Endometrium (tissue), 2 donors: Measurements from ENCODE around the gene DEK.
"Not testable (repeated sequence)": the region's sequence is repeated elsewhere in the genome, so short reads cannot be mapped to it uniquely, and the experiment has no call there.

Source experiments
- FAIRE-seq: peaks from 2 replicates; lab custom pipeline; 2012; peaks lifted over from hg19 to GRCh38; lab: Jason Lieb, UNC
- donor health status: control.
- donor health status: control.

Gene DEK

GRCh38 chr6:18203786-18204185 lies 60.5 kb downstream of the DEK start:
- FAIRE-seq, result no peak

- no peak for FAIRE-seq
Measured at GRCh38 chr6:18192026-18192425, 72.3 kb downstream of the DEK start.

GRCh38 chr6:18189196-18189595 lies 75.1 kb downstream of the DEK start:
- no peak for FAIRE-seq

- FAIRE-seq, result no peak
Measured at GRCh38 chr6:18187701-18188100, 76.6 kb downstream of the DEK start.

- no peak for FAIRE-seq
Measured at GRCh38 chr6:18186540-18187250, 77.6 kb downstream of the DEK start.

- FAIRE-seq, result no peak
Measured at GRCh38 chr6:18186033-18186432, 78.3 kb downstream of the DEK start.

GRCh38 chr6:18185624-18186023 lies 78.7 kb downstream of the DEK start:
- FAIRE-seq, result no peak

GRCh38 chr6:18183766-18184165 lies 80.6 kb downstream of the DEK start:
- FAIRE-seq, result no peak

- FAIRE-seq, result no peak
Measured at GRCh38 chr6:18182568-18182967, 81.8 kb downstream of the DEK start.

- no peak for FAIRE-seq
Measured at GRCh38 chr6:18179770-18180356, 84.5 kb downstream of the DEK start.

- no peak for FAIRE-seq
Measured at GRCh38 chr6:18178960-18179615, 85.2 kb downstream of the DEK start.

GRCh38 chr6:18177286-18177965 lies 86.9 kb downstream of the DEK start:
- no peak for FAIRE-seq

GRCh38 chr6:18176198-18176597 lies 88.1 kb downstream of the DEK start:
- FAIRE-seq, result not testable (repeated sequence)
